HL-60 (cell line): ENCODE measurements around the gene GALNT12.

Source experiments
- POLR2AphosphoS5 ChIP-seq: IDR thresholded peaks from 2 replicates; pipeline ENCODE4 v1.6.1; 2012; ENCODE audit warnings: low read depth
- TF ChIP-seq, protein P1 (sequence below): IDR thresholded peaks from one replicate; pipeline ENCODE4 v1.5.1; 2011; ENCODE audit warnings: low read length, control low read depth, inconsistent platforms; ENCODE audit not compliant: insufficient read depth

DNA sequence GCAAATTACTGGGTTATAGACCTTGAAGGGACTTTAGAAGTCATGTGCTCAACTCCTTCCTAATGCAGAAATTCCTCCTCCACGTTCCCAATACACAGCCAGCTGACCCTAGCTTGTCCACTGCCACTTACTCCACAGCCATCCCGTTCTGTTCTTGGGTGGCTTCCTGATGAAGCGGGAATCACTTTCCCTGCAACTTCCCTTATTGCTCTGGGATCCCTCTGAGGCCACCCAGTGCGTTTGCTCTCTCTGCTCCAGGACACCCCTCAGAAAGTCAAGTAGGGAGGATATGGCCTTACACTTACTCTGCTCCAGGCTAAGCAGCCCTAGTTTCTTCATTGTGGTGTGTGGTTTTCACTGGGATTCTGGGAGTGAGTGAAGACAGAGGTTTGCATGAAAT lies 55.5 kb downstream of the GALNT12 start:
- TF ChIP-seq POLR2AphosphoS5: no peak
- TF ChIP-seq, protein P1, sequence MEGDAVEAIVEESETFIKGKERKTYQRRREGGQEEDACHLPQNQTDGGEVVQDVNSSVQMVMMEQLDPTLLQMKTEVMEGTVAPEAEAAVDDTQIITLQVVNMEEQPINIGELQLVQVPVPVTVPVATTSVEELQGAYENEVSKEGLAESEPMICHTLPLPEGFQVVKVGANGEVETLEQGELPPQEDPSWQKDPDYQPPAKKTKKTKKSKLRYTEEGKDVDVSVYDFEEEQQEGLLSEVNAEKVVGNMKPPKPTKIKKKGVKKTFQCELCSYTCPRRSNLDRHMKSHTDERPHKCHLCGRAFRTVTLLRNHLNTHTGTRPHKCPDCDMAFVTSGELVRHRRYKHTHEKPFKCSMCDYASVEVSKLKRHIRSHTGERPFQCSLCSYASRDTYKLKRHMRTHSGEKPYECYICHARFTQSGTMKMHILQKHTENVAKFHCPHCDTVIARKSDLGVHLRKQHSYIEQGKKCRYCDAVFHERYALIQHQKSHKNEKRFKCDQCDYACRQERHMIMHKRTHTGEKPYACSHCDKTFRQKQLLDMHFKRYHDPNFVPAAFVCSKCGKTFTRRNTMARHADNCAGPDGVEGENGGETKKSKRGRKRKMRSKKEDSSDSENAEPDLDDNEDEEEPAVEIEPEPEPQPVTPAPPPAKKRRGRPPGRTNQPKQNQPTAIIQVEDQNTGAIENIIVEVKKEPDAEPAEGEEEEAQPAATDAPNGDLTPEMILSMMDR: no peak
